MM.1S (cell line): ENCODE measurements around the gene RNASEL.

ENCODE experiments used
- EZH2phosphoT487 ChIP-seq: fragments of 300-600 bp; sonication (generic); IDR thresholded peaks from 2 replicates; pipeline ENCODE4 v1.6.1; 2018; ENCODE audit warnings: antibody characterized with exemption, low read length
- TF ChIP-seq, protein P1 (sequence below): fragments of 300-600 bp; sonication (generic); IDR thresholded peaks from 2 replicates; pipeline ENCODE4 v1.5.1; 2016; ENCODE audit warnings: antibody characterized with exemption, low read length, mixed read lengths

DNA sequence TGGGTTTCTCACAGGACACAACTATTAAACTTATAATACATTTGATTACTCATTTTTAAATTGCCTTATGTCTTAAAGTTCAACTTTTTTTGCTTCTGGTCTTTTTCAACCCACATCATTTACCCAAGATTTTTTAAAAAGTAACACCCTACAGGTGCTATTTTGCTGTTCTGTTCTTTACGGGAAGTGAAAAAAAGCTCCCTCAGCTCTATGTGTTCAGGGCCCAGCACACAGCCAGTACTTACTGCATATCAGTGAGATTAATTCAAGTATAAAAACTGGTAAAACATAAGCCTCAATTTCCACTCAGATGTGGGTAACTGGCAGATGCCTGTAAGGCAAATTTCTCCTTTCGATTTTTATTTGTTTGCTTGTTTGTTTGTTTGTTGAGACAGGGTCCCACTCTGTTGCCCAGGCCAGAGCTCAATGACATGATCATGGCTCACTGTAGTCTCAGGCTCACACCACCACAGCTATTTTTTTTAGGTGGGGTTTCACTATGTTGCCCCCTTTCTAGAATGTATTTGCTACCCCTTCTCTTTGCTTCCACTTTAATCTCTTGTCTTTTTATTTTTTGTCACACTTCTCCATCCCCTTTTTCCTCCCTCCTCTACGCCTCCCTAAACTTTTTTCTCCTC lies 20.3 kb downstream of the RNASEL start:
- TF ChIP-seq, protein P1, sequence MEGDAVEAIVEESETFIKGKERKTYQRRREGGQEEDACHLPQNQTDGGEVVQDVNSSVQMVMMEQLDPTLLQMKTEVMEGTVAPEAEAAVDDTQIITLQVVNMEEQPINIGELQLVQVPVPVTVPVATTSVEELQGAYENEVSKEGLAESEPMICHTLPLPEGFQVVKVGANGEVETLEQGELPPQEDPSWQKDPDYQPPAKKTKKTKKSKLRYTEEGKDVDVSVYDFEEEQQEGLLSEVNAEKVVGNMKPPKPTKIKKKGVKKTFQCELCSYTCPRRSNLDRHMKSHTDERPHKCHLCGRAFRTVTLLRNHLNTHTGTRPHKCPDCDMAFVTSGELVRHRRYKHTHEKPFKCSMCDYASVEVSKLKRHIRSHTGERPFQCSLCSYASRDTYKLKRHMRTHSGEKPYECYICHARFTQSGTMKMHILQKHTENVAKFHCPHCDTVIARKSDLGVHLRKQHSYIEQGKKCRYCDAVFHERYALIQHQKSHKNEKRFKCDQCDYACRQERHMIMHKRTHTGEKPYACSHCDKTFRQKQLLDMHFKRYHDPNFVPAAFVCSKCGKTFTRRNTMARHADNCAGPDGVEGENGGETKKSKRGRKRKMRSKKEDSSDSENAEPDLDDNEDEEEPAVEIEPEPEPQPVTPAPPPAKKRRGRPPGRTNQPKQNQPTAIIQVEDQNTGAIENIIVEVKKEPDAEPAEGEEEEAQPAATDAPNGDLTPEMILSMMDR: no peak
- TF ChIP-seq EZH2phosphoT487: no peak
